PFSK-1 (cell line): Measurements from ENCODE around the gene KIF5C.

ENCODE experiments used
- POLR2AphosphoS5 ChIP-seq: IDR thresholded peaks from 2 replicates; pipeline ENCODE4 v1.6.1; 2012; ENCODE audit warnings: low read depth, mild to moderate bottlenecking, control low read depth, low read length, moderate library complexity
- TAF1 ChIP-seq: IDR thresholded peaks from 2 replicates; pipeline ENCODE4 v1.6.1; 2012; ENCODE audit warnings: low read length, control low read depth, borderline replicate concordance; ENCODE audit not compliant: insufficient read depth

DNA sequence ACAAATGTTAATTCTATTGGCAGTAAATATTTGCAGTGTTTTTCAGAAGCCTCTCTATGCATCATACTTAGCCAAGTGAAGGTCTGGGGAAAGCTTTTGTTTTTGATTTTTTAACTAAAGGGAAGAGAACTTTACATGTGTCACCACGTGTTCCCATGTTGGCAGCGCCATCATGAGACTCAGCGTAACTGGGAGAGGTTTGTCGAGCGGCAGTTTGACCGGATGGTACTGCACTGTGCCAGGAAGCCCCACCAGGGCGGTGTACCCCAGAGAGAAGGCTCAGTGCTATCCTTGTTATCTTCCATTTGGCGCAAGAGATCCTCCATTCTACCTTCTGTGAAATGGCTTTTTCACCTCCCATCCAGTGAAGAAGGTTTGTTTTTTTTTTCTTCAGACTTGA is 38.5 kb downstream of the KIF5C start:
- TF ChIP-seq POLR2AphosphoS5 (no peak), TAF1 (no peak)
